Hypothalamus (tissue), 51 donors: ENCODE measurements around the gene GPR35.

ENCODE experiments used
- DNase-seq, 51 donors: peaks; one replicate each; lab custom pipeline; 2025; lab: John Stamatoyannopoulos, UW

Gene GPR35

DNA sequence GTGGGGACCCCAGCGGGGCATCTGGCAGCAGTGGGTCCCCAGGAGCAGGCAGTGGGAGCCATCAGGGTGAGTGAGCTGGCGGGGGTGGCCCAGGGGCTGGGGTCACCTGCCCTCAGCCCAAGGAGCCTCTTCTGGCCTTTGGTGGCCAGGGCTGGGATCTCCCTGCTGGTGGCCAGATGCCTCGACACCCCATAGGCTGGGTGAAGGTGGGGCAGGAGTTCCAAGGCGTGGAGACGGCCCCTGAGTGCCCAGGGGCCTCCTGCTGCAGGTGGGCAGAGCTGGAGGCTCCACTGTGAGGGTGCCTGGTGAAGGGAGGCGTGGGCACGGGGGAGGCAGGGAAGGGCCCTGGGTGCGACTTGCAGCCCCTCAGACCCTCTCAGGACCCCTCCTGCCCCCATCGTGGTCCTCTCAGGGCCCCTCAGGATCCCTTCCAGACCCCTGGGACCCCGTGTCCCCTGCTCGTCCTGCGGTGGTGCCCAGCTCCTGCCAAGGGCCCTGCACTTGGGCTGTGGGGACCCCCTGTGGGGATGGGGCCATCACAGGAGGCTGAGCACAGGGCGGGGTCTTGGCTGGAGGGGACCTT is 5.0 kb upstream of the GPR35 start:
- no peak for DNase-seq

DNA sequence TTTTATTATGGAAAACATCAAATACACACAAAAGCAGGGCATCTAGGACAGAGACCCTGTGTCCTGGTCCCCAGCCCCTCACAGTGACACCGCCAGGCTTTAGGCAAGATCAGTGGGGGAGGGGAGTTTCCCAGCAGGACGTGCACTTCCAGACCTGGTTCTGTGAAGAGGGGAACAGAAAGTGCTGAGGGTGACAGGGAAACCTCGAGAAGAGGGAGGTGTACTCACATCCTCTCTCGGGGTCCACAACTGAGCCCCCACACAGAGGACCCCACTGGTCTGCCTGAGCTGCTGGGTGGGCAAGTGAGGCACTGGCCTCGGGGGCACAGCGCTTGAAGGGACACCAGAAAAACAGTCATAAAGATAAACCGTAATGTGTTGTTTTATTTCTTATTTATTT is 4.4 kb upstream of the GPR35 start:
- DNase-seq, result no peak

DNA sequence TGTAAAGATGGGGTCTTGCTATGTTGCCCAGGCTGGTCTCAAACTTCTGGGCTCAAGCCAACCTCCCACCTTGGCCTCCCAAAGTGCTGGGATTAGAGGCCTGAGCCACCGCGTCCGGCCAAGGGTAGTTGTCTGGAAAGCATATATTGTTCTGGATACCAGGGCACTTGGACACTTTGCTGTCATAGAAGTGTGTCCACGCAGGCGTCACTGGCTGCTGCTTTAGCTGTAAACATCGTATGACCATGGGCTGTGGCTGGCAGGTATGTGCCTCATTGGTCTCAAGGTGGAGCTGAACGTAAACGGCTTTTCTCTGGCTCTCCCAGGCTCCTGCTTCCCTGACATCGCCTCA is 3.2 kb upstream of the GPR35 start:
- DNase-seq, result no peak

DNA sequence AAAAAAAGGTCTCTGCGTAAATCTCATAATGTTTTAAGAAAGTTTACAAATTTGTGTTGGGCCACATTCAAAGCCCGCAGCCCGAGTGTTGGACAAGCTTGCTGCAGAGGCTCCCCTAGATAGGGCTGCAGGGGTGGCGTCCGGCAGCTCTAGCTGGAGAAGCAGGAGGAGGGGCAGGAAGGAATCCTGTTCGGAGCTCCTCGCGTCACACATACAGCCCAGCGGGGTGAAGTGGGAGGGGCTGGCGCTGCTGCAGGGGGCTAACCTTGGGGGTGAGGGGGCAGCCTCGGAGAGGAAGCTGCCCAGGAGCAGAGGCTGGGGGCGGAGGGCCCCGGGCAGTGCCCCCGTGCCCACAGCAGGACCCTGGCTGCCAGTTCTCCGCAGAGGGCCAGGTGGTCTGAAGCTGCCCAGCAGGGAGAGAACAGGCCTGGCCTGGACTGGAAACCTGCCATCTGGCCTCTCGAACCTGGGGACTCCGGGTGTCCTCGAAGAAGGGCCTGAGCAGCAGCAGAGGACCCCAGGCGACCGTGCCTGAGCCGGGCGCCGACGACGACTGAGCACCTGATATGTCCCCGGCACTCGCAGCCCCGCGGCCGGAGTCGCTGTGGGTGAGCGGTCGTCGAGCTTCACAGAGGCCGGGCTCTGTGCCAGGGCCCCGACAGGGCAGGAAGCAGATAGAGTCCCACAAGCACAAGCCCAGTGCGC is 2.6 kb upstream of the GPR35 start:
- DNase-seq, result no peak

DNA sequence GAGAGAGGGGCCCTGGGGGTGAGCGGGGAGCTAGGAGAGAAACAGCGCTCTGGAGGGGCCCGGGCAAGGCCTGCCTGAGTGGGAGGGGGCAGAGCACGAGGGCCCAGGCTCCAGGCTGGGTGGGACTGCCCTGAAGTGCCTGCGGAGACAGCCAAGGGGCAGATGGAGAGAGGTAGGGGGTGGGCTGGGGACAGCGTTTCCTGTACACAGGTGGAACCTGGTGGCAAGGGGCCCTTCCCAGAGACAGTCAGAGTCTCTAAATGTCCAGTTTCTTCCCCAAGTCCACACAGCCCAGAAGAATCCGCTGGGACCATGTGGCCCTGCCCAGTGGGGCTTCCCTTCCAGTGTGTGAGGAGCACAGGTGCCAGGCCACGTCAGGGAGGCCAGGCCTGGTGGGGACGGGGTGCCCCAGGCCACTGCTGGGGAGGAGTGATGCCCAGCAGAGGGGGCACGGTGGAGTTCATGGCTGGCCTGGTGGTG is 1.7 kb upstream of the GPR35 start:
- no peak for DNase-seq

DNA sequence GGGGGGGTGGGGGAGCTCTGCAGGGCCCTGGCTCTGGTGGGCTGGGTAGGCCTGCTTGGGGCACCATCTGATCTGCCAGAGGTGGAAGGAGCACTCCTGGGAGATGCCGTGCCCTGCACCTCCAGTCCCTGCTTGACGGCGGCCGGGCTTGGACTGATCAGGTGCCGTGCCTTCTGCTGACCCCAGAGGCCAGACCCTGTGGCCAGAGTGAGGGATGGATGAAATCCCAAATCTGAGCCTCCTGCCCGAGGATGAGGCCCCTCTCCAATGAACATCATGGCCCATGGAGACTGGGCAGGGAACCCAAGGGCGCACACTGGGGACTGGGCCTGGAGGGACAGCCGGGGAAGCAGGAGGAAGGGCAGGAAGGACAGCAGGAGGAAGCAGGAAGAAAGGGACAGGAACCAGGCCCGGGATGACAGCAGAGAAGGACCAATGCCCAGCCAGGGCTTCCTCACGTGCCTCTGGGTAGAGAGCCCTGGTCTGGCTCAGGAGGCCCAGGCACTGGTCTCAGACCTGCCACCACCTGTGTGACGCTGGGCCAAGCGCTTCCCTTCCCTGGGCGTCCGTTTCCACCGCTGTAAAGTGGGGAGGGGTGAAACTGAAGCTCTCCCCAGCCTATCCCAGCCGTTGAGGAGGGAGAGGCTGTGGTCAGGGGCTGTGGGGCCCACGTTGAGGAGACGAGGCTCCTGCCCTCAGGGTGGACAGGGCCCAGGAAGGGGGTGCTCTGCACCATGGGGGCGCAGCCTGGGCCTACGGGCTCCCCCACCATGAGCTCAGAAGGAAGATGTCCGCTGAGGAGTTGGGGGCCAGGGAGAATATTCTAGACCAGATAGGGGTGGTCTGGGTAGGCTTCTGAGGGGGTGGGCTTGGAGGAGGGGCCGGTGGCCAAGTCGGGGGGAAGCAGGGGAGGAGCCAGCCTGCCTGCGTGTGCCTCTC is 1.0 kb upstream of the GPR35 start:
- DNase-seq, result no peak

DNA sequence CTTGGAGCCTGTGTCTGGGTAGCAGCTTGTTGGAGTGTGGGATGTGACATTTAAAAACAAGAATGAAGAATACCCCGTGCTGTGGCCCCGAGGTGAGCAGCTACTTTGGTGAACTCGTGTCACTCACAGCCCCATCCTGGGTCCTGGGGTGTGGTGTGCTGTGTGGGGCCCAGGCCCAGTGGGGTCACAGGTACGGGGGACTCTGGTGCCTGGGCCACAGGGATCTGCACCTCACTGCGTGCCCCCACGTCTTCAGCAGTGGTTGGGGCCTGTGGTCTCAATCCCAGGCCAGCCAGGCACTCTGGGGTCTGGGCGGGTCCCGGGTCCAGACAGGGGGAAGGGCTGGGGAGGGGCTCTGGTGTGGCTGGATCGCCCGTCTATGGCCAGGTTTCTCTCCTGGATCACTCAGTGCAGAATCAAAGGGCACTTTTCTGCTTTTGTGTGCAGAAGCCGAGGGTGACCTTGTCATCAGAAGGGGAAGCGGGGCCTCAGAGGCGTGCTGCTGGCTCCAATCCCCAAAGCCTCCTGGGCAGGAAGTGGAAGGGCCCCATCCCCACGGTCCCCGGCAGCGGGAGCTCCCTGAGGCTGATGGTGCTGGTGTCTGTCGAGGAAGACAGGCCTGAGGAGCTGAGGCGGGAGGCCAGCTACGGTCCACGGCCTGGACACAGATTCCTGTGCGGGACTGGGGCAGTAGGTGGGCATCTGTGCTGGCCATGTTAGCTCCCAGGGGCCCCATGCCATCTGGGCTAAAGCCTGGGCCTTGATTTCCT is 1.4 kb downstream of the GPR35 start:
- peak in 2 of 51 donors; percentile 16 to 27 for DNase-seq

DNA sequence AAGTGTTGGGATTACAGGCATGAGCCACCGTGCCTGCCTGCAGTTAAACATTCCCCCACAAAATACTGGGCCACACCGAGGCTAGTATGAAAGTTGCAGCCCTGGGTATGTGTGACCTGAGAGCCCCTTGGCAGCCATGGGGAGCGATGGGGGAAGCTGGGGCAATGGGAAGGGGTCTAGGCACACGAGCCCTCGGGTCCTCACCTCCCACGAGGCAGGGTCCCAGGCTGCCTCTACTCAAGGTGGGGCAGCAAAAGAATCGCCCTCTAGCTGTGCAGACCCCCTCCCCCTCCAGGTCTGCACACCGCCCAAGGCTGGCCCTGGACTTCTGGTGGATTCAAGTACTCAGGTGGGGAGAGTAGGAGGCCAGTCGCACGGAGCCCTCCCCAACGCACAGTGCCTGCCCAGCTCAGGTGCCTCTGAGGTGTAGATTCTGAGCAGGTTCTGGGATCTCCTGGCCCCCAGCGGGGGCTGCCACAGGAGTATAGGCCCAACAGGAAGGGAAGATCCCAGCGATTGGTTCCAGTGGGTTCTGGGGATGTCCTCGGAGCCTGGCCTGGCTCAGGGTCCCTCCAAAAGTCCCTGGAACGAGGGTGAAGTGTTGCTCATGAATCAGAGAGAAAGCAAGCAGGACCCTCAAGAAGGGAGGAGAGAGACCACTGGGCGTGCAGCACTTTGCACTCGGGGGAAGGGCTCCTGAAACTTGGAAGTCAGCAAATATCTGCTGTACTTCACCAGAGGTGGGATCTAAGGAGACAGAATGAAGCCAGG is 2.6 kb downstream of the GPR35 start:
- no peak for DNase-seq

DNA sequence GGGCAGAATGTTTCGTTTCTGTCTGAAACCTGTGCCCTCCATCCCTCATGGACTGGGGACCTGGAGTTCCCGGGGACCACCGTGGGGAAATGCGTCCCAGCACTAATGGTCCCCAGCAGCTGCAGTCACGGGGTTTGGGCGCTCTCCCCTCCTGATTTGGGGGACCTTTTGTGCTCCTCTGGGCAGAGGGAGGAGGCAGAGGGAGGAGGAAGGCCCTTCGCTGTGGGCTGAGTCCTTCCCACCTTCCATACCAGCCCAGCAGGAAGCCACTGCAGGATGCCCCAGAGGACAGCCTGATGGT is 3.2 kb downstream of the GPR35 start:
- no peak for DNase-seq

DNA sequence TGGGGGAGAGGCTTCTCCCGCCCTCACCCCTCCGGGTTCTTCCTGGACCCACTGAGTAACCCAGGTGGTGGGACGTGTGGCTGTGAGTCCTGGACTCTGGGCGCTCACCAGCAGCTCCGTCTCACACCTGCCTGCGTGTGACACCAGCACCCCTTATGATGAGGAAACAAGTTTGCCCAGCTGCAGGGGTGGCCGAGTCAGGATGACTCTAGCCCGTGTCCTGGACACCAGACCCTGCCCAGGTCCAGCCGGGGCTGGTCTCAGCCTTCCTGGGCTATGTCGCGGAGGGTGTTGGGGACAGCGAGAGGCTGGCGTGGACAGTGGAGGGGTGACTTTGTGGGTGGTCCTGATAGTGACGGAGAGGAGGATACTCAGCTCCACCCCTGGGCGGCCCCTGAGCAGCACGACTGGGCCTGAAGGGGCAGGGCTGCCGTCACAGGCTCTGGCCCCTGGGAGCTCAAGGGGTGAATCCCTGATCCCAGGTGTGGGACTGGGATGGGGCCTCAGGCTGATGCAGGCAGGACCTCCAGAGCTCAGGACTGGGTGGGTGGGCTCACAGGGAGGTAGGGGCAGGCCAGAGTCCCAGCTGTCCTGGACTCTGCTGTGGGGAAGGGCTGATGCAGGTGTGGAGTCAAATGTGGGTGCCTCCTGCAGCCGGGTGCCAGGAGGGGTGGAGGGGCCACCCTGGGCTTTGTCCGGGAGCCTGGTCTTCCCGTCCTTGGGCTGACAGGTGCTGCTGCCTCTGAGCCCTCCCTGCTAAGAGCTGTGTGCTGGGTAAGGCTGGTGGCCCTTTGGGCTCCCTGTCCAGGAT is 3.7 kb downstream of the GPR35 start:
- DNase-seq, result no peak

DNA sequence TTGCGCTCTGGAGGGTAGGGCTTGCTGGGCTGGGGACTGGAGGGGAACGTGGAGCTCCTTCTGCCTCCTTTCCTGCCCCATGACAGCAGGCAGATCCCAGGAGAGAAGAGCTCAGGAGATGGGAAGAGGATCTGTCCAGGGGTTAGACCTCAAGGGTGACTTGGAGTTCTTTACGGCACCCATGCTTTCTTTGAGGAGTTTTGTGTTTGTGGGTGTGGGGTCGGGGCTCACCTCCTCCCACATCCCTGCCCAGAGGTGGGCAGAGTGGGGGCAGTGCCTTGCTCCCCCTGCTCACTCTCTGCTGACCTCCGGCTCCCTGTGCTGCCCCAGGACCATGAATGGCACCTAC is 4.3 kb downstream of the GPR35 start:
- no peak for DNase-seq

DNA sequence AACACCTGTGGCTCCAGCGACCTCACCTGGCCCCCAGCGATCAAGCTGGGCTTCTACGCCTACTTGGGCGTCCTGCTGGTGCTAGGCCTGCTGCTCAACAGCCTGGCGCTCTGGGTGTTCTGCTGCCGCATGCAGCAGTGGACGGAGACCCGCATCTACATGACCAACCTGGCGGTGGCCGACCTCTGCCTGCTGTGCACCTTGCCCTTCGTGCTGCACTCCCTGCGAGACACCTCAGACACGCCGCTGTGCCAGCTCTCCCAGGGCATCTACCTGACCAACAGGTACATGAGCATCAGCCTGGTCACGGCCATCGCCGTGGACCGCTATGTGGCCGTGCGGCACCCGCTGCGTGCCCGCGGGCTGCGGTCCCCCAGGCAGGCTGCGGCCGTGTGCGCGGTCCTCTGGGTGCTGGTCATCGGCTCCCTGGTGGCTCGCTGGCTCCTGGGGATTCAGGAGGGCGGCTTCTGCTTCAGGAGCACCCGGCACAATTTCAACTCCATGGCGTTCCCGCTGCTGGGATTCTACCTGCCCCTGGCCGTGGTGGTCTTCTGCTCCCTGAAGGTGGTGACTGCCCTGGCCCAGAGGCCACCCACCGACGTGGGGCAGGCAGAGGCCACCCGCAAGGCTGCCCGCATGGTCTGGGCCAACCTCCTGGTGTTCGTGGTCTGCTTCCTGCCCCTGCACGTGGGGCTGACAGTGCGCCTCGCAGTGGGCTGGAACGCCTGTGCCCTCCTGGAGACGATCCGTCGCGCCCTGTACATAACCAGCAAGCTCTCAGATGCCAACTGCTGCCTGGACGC is 4.9 kb downstream of the GPR35 start:
- DNase-seq, result no peak

DNA sequence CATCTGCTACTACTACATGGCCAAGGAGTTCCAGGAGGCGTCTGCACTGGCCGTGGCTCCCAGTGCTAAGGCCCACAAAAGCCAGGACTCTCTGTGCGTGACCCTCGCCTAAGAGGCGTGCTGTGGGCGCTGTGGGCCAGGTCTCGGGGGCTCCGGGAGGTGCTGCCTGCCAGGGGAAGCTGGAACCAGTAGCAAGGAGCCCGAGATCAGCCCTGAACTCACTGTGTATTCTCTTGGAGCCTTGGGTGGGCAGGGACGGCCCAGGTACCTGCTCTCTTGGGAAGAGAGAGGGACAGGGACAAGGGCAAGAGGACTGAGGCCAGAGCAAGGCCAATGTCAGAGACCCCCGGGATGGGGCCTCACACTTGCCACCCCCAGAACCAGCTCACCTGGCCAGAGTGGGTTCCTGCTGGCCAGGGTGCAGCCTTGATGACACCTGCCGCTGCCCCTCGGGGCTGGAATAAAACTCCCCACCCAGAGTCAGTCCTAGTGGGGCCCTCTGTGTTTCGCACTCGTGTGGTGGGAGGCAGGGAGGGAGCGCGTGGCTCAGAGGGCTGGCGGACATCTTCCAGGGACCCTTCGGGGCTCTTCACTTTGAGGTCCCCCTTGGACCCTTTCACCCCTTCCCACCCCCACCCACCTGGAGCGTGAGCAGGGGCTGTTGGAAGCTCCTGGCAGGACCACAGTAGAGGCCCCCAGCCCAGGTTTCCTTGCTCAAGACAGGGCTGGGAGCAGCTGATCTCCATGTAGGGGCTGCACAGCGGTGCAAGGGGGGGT is 5.7 kb downstream of the GPR35 start:
- DNase-seq, result no peak

DNA sequence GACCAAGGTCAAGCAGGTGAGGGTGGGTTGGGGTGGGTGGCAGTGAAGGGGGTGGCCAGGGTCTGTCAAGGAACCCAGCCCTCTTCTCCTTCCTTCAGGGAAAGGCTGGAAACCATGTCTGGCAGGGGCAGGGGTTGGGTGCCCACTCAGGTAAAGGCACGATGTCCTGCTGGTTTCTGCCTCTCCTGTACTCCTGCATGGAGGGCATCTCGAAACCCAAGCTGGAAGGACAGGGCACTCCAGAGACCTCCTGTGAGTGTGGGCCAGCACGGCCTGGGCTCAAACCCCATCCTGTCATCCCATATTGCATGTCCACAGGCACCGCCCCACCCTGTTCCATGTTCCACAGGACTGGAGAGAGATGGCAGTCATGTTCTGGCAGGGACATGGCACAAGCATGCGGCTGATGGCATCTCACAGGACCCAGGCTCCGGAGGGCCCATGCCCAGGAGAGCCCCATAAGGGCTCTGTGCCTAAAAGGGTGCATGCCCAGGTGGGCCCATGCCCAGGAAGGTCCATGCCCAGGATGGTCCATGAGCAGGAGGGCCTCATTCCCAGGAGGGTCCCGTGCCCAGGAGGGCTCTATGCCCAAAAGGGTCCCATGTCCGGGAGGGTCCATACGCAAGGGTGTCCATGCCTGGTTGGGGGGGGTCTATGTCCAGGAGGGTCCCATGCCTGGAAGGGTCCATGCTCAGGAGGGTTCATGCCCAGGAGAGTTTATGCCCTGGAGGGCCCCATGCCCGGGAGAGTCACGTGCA is 6.4 kb downstream of the GPR35 start:
- no peak for DNase-seq

DNA sequence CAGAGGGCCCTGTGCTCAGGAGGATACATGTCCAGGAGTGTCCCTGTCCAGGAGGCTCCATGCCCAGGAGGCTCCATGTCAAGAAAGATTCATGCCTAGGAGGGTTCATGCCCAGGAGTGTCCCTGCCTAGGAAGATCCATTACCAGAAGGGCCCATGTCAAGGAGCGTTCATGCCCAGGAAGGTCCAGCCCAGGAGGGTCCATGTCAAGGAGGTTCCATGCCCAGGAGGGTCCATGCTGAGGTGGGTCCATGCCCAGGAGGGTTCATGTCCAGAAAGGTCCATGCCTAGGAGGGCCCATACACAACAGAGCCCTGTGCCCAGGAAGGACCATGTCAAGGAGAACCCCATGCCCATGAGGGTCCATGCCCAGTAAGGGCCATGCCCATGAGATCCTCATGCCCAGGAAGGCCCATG is 7.0 kb downstream of the GPR35 start:
- DNase-seq, result no peak

DNA sequence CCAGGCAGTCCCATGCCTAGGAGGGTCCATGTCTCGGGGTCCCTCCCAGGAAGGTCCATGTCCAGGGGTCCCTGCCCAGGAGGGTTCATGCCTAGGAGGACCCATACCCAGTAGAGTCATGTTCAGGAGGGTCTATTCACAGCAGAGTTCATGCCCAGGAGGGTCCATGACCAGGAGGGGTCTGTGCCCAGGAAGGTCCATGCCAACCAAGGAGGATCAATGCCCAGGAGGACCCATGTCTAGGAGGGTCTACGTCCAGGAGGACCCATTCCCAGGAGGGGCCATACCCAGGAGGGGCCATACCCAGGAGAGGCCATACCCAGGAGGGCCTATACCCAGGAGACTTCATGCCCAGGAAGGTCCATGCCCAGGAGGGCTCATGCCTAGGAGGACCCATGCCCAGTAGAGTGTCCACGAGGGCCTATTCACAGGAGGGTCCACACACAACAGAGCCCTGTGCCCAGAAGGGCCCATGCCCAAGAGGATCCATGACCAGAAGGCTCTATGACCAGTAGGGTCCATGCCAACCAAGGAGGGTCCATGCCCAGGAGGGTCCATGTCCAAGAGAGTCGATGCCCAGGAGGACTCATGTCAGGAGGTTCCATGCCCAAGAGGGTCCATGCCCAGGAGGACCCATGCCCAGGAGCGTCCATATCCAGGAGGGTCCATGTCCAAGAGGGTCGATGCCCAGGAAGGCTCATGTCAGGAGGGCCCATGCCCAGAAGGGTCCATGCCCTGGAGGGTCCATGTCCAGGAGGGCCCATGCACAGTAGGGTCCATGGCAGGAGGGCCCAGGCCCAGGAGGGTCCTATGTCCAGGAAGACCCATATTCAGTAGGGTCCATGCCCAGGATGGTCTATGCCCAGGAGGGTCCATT is 10.1 kb downstream of the GPR35 start:
- DNase-seq, result no peak
